GM18873 (cell line): ENCODE measurements around the gene NID1.
"Not testable (repeated sequence)": the region's sequence is repeated elsewhere in the genome, so short reads cannot be mapped to it uniquely, and the experiment has no call there.

Experiments used
- ATAC-seq: cut with Tn5 transposase; IDR thresholded peaks from one replicate; pipeline ENCODE4 v1.9.1; 2021; ENCODE audit warnings: mild to moderate bottlenecking, moderate library complexity, moderate number of reproducible peaks; ENCODE audit not compliant: unreplicated experiment, low FRiP score

The NID1 gene

DNA sequence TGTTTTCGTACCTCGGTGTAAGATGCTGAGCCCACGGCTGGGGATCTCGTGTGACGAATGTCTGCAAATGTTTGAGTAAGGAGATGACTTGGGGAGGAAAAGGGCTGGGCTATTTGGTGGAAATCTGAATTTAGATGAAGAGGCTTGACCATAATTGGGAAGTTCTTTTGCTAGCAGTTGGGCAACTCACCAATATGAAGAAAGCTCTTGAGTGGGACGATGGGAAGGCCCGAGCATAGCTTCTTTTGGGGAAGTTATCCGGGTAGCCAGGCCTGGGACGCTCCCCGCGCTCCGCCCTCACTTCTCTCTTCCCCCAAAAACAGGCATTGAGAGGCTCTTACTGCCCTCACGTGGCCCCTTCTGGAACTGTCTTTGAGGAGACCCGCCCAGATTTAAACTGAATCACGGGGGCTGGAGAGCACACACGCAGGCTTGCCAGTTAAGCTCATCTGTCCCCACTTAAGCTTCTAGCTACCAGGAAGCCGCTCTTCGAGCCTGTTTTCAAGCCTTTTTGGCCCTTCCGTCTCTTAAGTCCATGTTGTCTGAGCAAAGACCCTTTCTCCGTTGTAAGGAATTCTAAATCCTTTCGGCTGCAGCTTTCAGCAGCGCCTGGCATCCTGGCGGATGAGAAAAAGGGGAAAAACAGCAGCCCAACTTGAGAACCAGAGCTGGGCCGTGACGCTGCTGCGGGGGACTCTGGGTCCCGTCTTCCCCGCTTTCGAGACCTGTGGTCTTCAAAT is 93.1 kb downstream of the NID1 start:
- ATAC-seq, result peak; percentile 93

DNA sequence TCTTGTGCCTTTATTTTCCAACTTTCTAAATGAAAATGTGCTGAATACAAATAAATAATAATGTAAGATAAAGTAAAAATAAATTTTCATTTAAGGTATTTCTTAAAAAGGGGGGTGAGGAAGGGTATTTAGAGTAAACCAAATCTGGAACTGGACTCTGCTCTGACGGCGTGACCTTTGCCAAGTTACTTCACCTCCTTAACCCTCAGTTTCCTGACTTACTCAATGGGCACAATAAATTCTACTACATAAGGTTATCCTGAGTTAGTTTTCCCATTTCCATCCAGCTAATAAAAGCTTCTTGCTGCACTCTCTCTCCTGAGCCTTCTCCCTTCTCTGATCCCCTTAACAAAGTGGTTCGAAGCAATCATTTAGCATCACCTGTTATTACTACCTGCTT is 93.9 kb downstream of the NID1 start:
- no peak for ATAC-seq

DNA sequence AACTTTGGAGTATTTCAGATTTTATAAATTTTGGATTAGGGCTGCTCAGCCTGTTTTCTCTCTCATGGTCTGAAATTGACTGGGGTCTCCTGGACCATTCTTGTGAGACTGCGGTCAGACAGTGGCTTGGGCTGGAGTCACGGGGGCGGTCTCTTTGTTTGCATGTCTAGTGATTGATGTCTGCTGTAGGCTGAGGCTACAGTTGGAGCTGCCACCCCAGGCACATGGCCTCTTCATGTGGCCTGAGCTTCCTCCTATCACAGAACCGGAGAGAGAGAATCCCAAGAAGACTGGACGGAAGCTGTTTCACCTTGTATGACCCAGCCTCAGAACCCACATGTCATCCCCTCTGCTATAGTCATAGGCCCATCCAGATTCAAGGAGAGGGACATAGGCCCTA is 96.1 kb downstream of the NID1 start:
- no peak for ATAC-seq

DNA sequence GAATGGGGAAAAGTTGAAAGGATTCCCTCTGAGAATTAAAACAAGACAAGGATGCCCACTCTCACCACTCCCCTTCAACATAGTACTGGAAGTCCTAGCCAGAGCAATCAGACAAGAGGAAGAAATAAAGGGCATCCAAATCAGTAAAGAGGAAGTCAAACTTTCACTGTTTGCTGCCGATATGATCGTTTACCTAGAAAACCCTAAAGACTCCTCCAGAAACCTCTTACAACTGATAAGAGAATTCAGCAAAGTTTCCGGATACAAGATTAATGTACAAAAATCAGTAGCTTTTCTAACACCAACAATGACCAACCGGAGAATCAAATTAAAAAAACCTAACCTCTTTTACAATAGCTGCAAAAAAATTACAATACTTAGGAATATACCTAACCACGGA is 98.8 kb downstream of the NID1 start:
- ATAC-seq, result not testable (repeated sequence)

DNA sequence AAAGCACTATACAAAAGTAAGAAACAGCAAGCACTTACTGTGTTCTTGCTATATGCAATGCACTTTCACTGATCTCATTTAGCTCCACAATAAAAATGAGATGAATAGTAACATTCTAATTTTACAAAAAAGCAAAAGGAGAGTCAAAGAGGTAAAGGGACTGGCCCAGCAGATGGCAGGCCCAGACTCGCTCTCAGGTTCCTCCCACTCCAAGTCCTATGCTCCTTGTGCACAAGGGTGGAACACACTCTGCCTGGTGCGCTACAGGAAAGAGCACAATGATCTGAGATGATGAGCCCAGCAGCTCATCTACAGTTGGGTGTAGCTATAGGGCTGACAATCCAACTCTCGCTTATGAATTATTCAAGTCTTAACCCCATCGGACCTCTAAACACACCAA is 104.1 kb downstream of the NID1 start:
- no peak for ATAC-seq

DNA sequence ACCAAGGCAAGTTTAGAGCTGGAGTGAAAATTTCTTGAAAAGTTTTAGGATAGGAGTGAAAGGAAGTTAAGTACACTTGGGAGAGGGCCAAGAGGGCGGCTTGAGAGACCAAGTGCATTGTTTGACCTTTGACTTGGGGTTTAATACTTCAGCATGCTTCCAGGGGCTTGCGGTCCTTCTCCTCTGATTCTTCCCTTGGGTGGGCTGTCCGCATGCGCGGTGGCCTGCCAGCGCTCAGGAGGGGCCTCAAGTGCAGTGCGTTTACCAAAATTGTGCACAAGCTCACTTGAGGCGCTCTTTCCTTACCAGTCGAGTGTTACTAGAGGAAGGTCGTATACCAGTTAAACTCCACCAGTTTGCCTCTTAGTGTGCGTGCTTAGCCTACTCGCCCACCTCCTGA is 106.9 kb downstream of the NID1 start:
- no peak for ATAC-seq

DNA sequence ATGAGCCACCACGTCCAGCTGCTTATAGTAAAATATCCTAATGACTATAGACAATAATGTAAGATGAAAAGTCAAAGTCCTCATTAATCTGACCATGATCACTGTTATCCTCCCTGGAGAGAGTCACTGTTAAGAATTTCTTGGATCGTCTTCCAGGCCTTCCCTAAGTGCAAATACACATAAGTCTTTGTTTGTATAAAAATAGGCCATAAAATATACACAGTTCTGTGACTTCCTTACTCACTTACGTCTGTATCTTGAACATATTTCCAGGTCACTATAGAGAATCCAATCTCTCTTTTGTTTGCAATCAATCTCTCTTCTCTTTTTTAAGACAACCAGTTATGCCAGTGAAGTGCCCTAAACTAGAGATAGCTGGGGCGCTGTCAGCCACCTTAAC is 109.1 kb downstream of the NID1 start:
- ATAC-seq, result no peak

DNA sequence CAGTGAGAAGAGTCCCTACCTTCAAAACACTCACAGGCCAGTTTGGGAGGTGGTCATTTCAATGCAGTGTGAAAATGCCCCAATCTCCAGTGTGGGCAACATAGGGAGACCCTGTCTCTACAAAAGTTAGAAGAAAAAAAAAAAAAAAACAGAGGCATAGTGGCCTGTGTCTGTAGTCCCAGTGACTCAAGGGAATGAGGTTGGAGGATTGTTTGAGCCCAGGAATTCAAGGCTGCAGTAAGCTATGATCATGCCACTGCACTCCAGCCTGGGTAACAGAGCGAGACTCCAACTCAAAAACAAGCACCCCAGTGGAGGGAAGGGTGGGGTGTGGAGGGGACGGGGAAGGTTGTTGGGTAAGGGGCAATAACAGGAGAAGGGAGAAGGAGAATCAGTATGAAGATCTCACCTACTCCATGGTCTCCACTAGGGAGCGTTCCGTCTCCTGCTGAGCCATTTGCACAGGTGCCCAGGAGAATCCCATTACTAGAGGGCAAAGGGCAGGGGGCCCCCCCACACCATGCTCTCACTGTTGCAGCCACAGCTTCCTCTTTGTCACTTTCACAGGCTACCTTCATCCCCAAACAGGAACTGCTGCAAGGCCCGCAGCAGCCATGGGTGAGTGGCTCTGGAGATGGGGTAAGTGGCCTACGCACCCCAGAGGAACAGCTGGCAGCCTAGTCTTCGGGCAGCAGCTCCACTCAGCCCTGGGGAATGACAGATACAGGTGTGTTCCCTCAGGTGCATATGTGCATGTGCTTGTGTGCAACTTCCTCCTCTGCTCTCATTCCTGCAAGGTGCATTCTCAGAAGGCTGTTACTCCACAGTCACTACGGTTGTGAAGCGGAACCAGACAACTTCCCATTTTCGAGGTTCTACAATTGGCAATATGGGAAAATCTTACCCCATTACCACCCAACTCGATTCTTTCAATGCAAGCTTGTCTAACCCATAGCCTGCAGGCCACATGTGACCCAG is 110.3 kb downstream of the NID1 start:
- peak; percentile 95 for ATAC-seq

DNA sequence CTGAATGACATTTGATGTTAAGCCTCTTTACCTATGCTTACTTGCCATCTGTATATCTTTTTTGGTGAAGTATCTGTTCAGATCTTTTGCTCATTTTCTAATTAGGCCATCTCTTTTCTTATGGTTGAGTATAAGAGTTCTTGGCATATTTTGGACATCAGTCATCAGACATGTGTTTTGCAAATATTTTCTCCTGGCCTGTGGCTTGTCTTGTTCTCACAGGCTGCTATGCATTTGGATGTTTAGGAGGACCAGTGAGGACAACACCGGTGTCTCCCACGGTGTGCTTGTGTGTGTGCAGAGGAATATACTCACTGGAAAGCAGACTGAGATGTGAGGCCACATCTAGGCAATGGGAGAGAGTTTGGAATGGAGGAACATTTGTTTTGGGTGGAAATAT is 111.1 kb downstream of the NID1 start:
- no peak for ATAC-seq

DNA sequence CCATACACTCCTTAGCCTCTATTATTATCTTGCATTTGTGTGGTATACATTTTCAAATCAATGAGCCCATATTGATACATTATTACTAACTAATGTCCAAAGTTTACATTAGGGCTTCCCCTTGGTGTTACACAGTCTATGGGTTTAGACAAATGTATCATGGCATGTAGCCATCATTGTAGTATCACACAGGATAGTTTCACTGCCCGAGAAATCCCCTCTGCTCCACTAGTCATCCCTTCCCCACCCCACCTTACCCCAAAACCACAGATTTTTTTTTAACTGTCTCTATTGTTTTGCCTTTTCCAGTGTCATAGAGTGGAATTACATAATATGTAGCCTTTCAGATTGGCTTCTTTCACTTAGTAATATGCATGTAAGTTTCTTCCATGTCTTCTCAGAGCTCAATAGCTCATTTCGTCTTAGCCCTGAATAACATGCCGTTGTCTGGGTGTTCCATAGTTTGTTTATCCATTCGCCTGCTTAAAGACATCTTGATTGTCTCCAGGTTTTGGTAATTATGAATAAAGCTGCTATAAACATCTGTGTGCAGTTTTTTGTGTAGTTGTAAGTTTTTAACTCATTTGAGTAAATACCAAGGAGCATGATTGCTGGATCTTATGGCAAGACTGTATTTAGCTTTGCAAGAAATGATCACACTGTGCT is 111.8 kb downstream of the NID1 start:
- ATAC-seq, result peak; percentile 49

DNA sequence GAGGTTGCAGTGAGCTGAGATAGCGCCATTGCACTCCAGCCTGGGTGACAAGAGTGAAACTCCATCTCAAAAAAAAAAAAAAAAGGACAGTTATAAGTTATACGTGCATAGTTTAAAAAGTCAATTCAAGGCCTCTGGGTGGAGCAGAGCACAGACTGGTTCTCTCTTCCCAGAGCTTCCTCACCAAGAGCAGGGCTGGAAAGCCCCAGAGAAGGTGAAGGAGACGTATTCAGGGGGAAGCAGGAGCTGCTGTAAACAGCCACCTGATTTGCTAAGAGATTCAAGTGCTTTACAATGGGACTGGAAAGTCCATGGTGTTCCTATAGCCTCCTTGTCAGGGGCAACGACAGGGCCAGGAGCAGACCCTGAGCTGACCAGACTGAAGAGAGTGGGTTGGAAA is 113.2 kb downstream of the NID1 start:
- no peak for ATAC-seq

DNA sequence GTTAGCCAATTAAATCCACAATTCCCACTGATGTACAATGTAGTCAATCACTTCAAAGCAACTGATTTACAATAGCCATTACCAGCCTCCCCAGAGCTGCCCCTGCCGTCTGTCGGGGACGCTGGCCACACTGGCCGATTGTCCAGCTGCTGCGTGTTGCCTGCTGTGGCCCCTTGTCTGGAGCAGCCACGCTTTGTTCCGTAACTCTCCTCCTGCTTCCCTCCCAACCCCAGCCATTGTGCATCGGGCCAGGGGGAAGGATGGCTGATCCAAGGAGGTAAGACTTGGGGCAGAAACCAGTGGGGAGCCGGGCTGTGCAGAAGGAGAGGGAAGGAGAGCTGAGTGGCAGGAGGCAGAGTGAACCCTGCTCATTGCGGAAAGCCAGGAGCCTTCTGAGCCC is 114.6 kb downstream of the NID1 start:
- ATAC-seq, result no peak

DNA sequence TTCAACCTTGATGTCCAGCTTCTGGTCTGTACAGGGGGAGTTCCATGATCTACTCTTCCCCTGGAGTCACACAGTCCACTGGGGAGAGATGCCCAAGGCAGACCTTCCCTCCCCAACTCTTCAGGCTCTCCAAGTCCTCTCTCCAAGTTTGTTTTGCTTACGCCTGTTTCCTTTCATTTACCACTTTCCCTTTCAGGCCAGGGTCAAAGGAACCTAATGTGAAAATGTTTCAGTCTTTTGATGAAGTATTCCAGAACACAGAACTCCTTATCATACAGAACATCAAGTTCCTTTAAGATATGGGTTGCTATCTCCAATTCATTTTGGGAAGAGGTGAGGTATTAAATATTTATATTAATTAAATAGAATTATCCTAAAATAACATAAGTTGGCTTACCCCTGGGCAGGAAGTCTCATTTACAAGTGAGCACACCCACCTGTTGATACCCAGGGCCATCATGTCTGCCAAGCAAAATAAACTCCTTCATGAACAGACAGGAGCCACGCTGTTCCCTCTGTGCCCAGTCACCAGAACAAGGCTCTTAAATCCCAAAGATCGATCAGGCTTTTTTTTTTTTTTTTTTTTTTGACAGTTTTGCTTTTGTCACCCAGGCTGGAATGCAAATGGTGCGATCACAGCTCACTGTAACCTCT is 116.0 kb downstream of the NID1 start:
- no peak for ATAC-seq

DNA sequence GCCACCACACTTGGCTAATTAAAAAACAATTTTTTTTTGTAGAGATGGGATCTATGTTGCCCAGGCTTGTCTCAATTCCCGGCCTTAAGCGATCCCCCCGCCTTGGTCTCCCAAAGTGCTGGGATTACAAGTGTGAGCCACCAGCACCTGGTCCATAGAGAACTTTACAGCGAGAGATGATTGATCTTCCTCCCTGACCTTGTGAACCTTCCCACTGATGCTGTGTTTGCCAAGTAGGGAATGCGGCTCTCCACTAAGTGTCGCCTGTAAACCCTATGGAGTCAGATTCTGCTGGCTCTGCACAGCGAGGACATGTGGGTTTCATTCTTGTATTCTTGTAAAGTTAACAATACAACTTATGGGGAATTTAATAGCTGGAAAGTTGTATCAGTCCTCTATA is 116.9 kb downstream of the NID1 start:
- ATAC-seq, result no peak

DNA sequence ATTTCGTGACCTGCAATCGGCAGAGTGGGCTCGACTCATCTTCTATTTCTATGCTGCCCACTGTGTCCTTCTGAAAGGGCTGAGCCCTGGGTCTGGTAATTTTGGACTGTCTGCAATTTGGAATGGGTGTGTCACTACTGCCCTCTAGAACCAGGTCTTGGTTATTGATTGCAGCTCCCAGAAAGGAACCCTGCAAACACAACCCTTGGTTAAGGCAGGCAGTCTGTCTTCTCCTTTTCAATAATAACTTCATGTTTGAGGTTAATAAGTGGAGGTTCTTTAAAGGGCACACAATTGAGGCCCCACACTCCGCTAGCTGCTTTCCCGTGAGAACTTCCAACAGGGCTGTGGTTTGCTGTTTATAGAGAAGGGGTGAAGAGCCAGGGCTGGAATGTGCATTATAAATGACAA is 118.3 kb downstream of the NID1 start:
- peak; percentile 37 for ATAC-seq

DNA sequence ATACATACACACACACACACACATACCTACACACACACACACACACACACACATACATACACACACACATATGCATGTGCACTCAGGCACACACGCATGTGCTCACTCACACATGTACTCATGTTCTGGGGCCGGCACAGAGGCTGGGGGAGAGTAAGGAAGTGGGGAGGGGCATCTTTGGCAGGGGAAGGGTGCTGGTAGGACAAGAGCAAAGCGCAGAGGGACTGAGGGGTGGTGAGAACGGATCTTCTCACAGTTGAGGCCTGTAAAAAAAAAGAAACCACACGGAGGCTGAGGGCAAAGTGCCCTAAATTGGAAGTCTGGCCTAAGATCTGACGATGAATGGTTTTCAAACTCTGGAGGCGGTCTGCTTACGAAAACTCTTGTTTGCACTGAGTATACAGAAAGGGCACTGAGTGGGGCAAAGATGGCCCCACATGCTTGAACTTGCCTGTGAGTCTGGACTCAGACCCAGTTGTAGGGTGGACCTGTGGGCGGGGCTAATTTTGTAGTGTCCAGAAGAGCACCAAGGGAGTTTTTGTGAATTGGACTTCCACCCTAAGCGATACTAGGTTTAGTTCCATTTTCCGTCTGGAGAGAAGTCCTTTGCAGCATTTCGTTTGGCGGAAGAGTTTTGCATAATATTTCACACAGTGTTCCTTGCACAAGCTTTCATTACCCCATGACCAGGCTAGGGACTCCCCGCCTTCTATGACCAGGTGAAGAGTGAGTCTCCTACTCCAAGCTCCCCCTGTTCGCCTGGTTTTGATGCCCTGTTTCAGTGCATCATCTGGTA is 118.9 kb downstream of the NID1 start:
- ATAC-seq, result peak; percentile 65

DNA sequence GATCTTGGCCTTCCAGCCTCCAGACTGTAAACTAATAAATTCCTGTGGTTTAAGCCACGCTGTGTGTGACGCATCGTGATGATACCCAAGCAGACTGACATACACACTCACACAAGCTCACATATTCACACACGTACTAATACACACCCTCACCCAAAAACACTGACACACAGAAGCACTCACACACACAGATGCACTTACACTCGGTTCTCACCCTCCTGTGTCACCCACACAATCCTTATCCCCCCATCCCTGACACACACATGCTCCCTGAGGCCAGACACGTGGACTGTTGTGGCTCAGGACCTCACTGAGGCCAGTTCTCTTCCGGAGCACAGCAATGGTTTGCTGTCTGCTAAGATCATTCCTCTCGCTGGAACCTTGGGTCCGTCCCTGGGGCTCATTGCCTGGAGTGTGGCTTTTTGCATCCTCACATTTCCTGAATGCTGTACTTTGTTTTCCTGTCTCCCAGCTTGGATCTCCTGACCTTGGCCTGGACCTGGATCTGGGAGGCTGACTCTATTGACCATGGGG is 121.2 kb downstream of the NID1 start:
- ATAC-seq, result no peak

DNA sequence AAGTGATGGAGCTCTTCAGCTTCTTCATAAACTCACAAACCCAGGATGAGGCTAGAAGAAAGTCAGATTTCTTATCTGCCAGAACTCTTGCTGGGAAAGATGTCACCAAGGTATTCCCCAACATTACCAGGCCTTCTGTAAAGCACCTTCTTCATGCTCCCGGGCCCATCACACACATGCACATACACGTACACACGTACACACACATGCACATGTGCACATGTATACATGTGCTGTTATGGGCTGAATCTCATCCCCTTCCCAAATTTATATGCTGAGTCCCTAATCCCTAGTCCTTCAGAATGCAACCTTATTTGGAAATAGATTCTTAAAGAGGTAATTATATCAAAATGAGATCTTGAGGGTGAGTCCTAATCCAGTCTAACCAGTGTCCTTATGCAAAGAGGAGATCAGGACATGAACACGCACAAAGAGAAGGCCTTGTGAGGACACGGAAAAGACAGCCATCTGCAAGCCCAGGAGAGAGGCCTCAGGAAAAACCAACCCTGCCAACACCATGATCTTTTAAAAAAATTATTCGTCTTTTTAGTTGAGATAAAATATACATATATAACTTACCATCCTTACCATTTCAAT is 121.8 kb downstream of the NID1 start:
- no peak for ATAC-seq

DNA sequence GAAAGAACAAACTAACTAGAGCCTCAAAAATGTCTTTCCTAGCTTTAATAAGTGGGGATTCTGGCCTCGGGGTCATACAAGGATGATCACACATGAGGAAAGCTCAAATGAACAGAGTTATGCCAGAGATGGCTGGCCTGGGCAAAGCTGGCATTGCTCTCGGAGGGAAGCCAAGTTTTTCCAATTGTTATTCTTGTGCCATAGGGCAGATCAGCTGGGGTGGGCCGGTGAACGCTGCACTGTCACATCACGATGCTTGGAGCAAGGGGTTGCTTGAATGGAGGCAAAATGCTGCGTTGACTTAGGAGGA is 122.3 kb downstream of the NID1 start:
- ATAC-seq, result no peak
